Measurements from ENCODE around the gene PAK1.

The PAK1 gene

GRCh38 chr11:77371646-77372045 lies 102.2 kb downstream of the PAK1 start:
- DNase-seq (ENCODE audit: low read depth in 2 of 2) = no peak

- no peak for DNase-seq (ENCODE audit: low read depth in 2 of 2)
Observed at GRCh38 chr11:77370217-77370616, 103.7 kb downstream of the PAK1 start.

- DNase-seq (ENCODE audit: low read depth in 2 of 2) = no peak
Observed at GRCh38 chr11:77361184-77361583, 112.7 kb downstream of the PAK1 start.

- DNase-seq (ENCODE audit: low read depth in 2 of 2) = no peak
Observed at GRCh38 chr11:77359481-77359880, 114.4 kb downstream of the PAK1 start.

- DNase-seq (ENCODE audit: low read depth in 2 of 2) = no peak
Observed at GRCh38 chr11:77353131-77353530, 120.8 kb downstream of the PAK1 start.

- DNase-seq (ENCODE audit: low read depth in 2 of 2) = no peak
Observed at GRCh38 chr11:77351281-77351886, 122.5 kb downstream of the PAK1 start.

GRCh38 chr11:77347948-77348347 lies 125.9 kb downstream of the PAK1 start:
- no peak for DNase-seq (ENCODE audit: low read depth in 2 of 2)

GRCh38 chr11:77346906-77347603 lies 126.8 kb downstream of the PAK1 start:
- no peak for DNase-seq (ENCODE audit: low read depth in 2 of 2)

GRCh38 chr11:77345621-77346020 lies 128.3 kb downstream of the PAK1 start:
- DNase-seq (ENCODE audit: low read depth in 2 of 2) = no peak

- no peak for DNase-seq (ENCODE audit: low read depth in 2 of 2)
Observed at GRCh38 chr11:77340501-77340900, 133.4 kb downstream of the PAK1 start.

- DNase-seq (ENCODE audit: low read depth in 2 of 2) = no peak
Observed at GRCh38 chr11:77332259-77332658, 141.6 kb downstream of the PAK1 start.

- no peak for DNase-seq (ENCODE audit: low read depth in 2 of 2)
Observed at GRCh38 chr11:77325159-77325558, 148.7 kb downstream of the PAK1 start.

GRCh38 chr11:77324508-77324907 lies 149.4 kb downstream of the PAK1 start:
- no peak for DNase-seq (ENCODE audit: low read depth in 2 of 2)

- DNase-seq (ENCODE audit: low read depth in 2 of 2) = no peak
Observed at GRCh38 chr11:77322926-77323590, 150.8 kb downstream of the PAK1 start.

- DNase-seq (ENCODE audit: low read depth in 2 of 2) = no peak
Observed at GRCh38 chr11:77322506-77322905, 151.4 kb downstream of the PAK1 start.

GRCh38 chr11:77320351-77320750 lies 153.5 kb downstream of the PAK1 start:
- DNase-seq (ENCODE audit: low read depth in 2 of 2) = no peak

- no peak for DNase-seq (ENCODE audit: low read depth in 2 of 2)
Observed at GRCh38 chr11:77318600-77318999, 155.3 kb downstream of the PAK1 start.

- no peak for DNase-seq (ENCODE audit: low read depth in 2 of 2)
Observed at GRCh38 chr11:77316733-77317342, 157.1 kb downstream of the PAK1 start.

- no peak for DNase-seq (ENCODE audit: low read depth in 2 of 2)
Observed at GRCh38 chr11:77312107-77312506, 161.8 kb downstream of the PAK1 start.

GRCh38 chr11:77311701-77312100 lies 162.2 kb downstream of the PAK1 start:
- DNase-seq (ENCODE audit: low read depth in 2 of 2) = no peak

GRCh38 chr11:77310721-77311120 lies 163.2 kb downstream of the PAK1 start:
- DNase-seq (ENCODE audit: low read depth in 2 of 2) = no peak

- no peak for DNase-seq (ENCODE audit: low read depth in 2 of 2)
Observed at GRCh38 chr11:77309401-77310085, 164.4 kb downstream of the PAK1 start.

All from stimulated activated CD8-positive, alpha-beta memory T cell treated with anti-CD3 and anti-CD28 coated beads, Interleukin-7, amount 100 ng/mL, for 1 hour (primary cell).